GM18909 (cell line): ENCODE measurements around the gene ZNF699.
"Not testable (repeated sequence)": the region's sequence is repeated elsewhere in the genome, so short reads cannot be mapped to it uniquely, and the experiment has no call there.

Source experiments
- ATAC-seq: cut with Tn5 transposase; IDR thresholded peaks from one replicate; pipeline ENCODE4 v1.9.1; 2021; ENCODE audit warnings: mild to moderate bottlenecking; ENCODE audit not compliant: unreplicated experiment, poor library complexity

The ZNF699 gene

DNA sequence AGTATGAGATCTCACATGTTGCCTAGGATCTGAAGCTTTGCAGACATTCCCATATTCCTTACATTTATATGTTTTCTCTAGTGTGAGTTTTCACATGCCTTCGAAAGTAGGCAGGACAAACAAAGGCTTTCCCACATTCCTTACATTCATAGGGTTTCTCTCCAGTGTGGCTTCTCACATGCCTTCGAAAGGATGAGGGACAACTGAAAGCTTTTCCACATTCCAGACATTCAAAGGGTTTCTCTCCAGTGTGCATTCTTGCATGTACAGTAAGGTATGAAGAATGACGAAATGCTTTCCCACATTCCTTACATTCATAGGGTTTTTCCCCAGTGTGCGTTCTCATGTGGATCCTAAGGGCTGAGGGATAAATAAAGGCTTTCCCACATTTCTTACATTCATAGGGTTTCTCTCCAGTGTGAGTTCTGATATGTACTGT lies 14.2 kb downstream of the ZNF699 start:
- no peak for ATAC-seq

DNA sequence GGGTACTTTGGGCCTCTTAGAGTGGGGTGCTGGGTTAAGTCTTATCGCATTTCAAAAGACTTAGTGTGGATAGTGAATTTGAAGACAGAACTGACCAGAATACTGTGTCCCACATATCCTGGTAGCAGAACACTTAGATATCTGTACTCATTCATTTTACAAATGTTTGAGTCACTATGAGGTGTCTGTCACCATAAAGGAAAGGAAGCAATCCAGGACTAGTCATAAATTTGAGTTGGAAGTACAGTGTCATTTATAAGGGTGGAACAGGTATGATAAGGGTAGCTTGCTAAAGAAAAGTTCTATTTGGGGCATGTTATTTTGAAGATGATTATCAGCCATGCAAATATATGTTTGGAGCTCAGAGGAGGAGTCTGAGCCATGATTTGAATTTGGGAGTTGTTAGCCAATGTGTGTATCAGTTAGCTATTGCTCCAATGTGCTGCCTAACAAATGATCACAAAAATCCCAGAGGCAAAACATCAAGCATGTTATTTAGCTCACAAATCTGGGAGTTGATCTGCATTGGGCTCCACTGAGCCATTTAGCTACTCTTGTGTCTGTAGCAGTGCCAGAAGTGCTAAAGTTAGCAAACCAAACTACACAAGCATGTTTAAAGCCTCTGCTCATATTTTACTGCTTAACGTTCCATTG lies 20.3 kb downstream of the ZNF699 start:
- ATAC-seq, result no peak

DNA sequence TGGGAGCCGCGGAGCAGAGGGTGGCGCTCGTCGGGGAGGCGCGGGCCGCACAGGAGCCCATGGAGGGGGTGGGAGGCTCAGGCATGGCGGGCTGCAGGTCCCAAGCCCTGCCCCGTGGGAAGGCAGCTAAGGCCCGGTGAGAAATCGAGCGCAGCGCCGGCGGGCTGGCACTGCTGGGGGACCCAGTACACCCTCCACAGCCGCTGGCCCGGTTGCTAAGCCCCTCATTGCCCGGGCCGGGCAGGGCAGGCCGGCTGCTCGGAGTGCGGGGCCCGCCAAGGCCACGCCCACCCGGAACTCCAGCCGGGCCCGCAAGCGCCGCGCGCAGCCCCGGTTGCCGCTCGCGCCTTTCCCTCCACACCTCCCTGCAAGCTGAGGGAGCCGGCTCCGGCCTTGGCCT lies 26.2 kb downstream of the ZNF699 start:
- ATAC-seq, result not testable (repeated sequence)

- no peak for ATAC-seq
These were observed 58.4 kb downstream of the ZNF699 start for GRCh38 chr19:9251236-9251635.

DNA sequence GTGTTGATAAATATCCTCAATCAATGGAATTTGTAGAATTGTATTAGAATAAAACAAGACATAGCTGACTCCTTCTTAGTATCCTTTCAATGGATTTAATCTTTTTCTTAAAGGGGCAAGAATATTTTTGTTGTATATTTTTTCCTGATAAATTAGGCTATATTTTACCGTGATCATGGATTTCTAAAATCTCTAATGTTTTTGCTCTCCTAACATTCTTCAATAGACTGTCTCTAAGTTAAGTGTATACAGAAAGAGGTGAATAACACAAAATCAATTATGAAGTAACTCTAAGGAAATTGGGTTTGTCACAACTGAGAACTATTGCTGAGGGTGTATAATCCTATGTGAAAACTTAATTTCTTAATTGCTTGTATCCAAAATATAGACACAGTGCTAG lies 59.0 kb downstream of the ZNF699 start, which contains the start of gene OR7E24:
TSS of gene OR7E24 (plus strand) at position 301 of the 400 bp plus-strand sequence. CDS start 114 bp downstream, outside the sequence.
- no peak for ATAC-seq
